Heart right ventricle (tissue), 12 donors: ENCODE data around the gene CHD3. TPM values are rescaled to one million over a fixed set of nuclear protein-coding genes. Genes with fewer than 3 reads are reported as not detected.

Experiments
- polyA plus RNA-seq, 2 donors: library from polyadenylated mRNA; stranded (reverse); fragments of 200-250 nt; gene quantifications; one replicate each; pipeline ENCODE4 v1.2.3, GENCODE V29; 2013
- total RNA-seq, 10 donors: library from RNA; stranded (reverse); fragmentation: NEBNext Ultra II Directional in 3 of 10; extraction: Animal tissue kit (Norgen Biotek cat#: 25700) in 3 of 10; gene quantifications; one replicate each; pipeline versions ENCODE4 v1.2.1 to v1.2.4, GENCODE V29; 2021 to 2023
- donor health status: ischemic (EF 13 %, LVEDD 7.1; RV severe dilation, severe dysfunction).
- donor health status: healthy with polysubstance abuse.
- donor health status: DM: no; HTN: yes; CAD: no.
- donor health status: DM: no; HTN: no; CAD: no.
- donor health status: ischemic (EF 25% LVEDD 6.9; RV normal size, moderate dysfunction).
- donor health status: ischemic (EF 25% LVEDD 5.7; RV mildly dilated, moderate dysfunction).
- donor health status: healthy.
- donor health status: nonischemic (EF 11% LVEDD 7.7; RV severe dilation, severe dysfunction).
- donor health status: DM: yes; HTN: yes; CAD: no.
- donor health status: PGD.
- donor health status: ischemic (EF 29% LVEDD 5.4; RV normal size, mild dysfunction).
- donor health status: nonischemic (EF 23%, LVEDD 6.1; RV moderate dilation, normal function).

The CHD3 gene
- total and polyA plus RNA-seq, 12 donors, result 8.2 to 29.0 (median 11.1) TPM

Other genes with a start within 250 kb of the CHD3 start
- gene ATP1B2, start 237.9 kb upstream of the CHD3 start, total RNA-seq, result 1 to 10 TPM; 1.4 to 6.5 (median 3.9) TPM
- 1 to 10 TPM in 1 of 2 donors, under 1 TPM in 1; 0.91 to 6.2 TPM for gene ATP1B2, start 237.9 kb upstream of the CHD3 start, polyA plus RNA-seq
- 10 to 100 TPM in 9 of 10 donors, 1 to 10 TPM in 1; 8.2 to 29.1 (median 13.9) TPM for gene TP53, start 201.3 kb upstream of the CHD3 start, total RNA-seq
- gene TP53, start 201.3 kb upstream of the CHD3 start, polyA plus RNA-seq, result 1 to 10 TPM; 7.9 to 8.6 TPM
- 1 to 10 TPM; 3.8 to 5.8 (median 4.7) TPM for gene WRAP53, start 200.3 kb upstream of the CHD3 start, total RNA-seq
- gene WRAP53, start 200.3 kb upstream of the CHD3 start, polyA plus RNA-seq, result 10 to 100 TPM; 10.4 to 12.1 TPM
- 1 to 10 TPM in 2 of 10 donors, under 1 TPM in 8; 0.17 to 1.3 (median 0.53) TPM for gene EFNB3, start 183.6 kb upstream of the CHD3 start, total RNA-seq
- gene EFNB3, start 183.6 kb upstream of the CHD3 start, polyA plus RNA-seq, result under 1 TPM; 0.22 to 0.64 TPM
- gene DNAH2, start 171.0 kb upstream of the CHD3 start, total RNA-seq, result under 1 TPM in 7 of 10 donors, not detected in 3; 0.02 to 0.30 (median 0.05) TPM
- under 1 TPM; under 0.01 to 0.01 TPM for gene DNAH2, start 171.0 kb upstream of the CHD3 start, polyA plus RNA-seq
- 10 to 100 TPM; 18.0 to 35.4 (median 26.9) TPM for gene KDM6B, start 54.6 kb upstream of the CHD3 start, total RNA-seq
- 10 to 100 TPM in 1 of 2 donors, 1 to 10 TPM in 1; 5.2 to 17.6 TPM for gene KDM6B, start 54.6 kb upstream of the CHD3 start, polyA plus RNA-seq
- gene TMEM88, start 33.7 kb upstream of the CHD3 start, total RNA-seq, result 10 to 100 TPM; 12.3 to 47.4 (median 19.3) TPM
- 100 to 1,000 TPM; 121 to 298 TPM for gene TMEM88, start 33.7 kb upstream of the CHD3 start, polyA plus RNA-seq
- gene NAA38, start 31.2 kb upstream of the CHD3 start, total RNA-seq, result 100 to 1,000 TPM in 1 of 10 donors, 10 to 100 TPM in 9; 59.2 to 115 (median 73.0) TPM
- gene NAA38, start 31.2 kb upstream of the CHD3 start, polyA plus RNA-seq, result 100 to 1,000 TPM; 108 to 167 TPM
- gene CYB5D1, start 30.8 kb upstream of the CHD3 start, total RNA-seq, result 10 to 100 TPM; 12.7 to 20.1 (median 16.0) TPM
- gene CYB5D1, start 30.8 kb upstream of the CHD3 start, polyA plus RNA-seq, result 10 to 100 TPM; 10.0 to 11.6 TPM
- gene RNF227, start 27.5 kb downstream of the CHD3 start, total RNA-seq, result 1 to 10 TPM in 2 of 10 donors, under 1 TPM in 8; 0.15 to 1.6 (median 0.90) TPM
- gene RNF227, start 27.5 kb downstream of the CHD3 start, polyA plus RNA-seq, result 1 to 10 TPM; 1.5 to 1.9 TPM
- under 1 TPM; 0.11 to 0.72 (median 0.31) TPM for gene KCNAB3, start 41.1 kb downstream of the CHD3 start, total RNA-seq
- gene KCNAB3, start 41.1 kb downstream of the CHD3 start, polyA plus RNA-seq, result 1 to 10 TPM in 1 of 2 donors, under 1 TPM in 1; 0.49 to 1.5 TPM
- gene TRAPPC1, start 43.2 kb downstream of the CHD3 start, total RNA-seq, result 100 to 1,000 TPM; 104 to 166 (median 121) TPM
- gene TRAPPC1, start 43.2 kb downstream of the CHD3 start, polyA plus RNA-seq, result 100 to 1,000 TPM; 136 to 138 TPM
- gene CNTROB, start 43.4 kb downstream of the CHD3 start, total RNA-seq, result 10 to 100 TPM in 7 of 10 donors, 1 to 10 TPM in 3; 7.8 to 14.4 (median 10.7) TPM
- 10 to 100 TPM; 11.1 to 19.8 TPM for gene CNTROB, start 43.4 kb downstream of the CHD3 start, polyA plus RNA-seq
- under 1 TPM in 6 of 10 donors, not detected in 4; 0.06 to 0.69 (median 0.36) TPM for gene GUCY2D, start 113.8 kb downstream of the CHD3 start, total RNA-seq
- not detected for gene GUCY2D, start 113.8 kb downstream of the CHD3 start, polyA plus RNA-seq
- gene ALOX15B, start 150.3 kb downstream of the CHD3 start, total RNA-seq, result under 1 TPM in 4 of 10 donors, not detected in 6; 0.10 to 0.76 (median 0.15) TPM
- 1 to 10 TPM in 1 of 2 donors, under 1 TPM in 1; 0.37 to 1.3 TPM for gene ALOX15B, start 150.3 kb downstream of the CHD3 start, polyA plus RNA-seq
- gene ALOX12B, start 198.9 kb downstream of the CHD3 start, total RNA-seq, result not detected
- not detected for gene ALOX12B, start 198.9 kb downstream of the CHD3 start, polyA plus RNA-seq
- gene ALOXE3, start 229.7 kb downstream of the CHD3 start, total RNA-seq, result not detected
- gene ALOXE3, start 229.7 kb downstream of the CHD3 start, polyA plus RNA-seq, result under 1 TPM in 1 of 2 donors, not detected in 1; 0.09 TPM
- gene HES7, start 235.3 kb downstream of the CHD3 start, total RNA-seq, result under 1 TPM in 5 of 10 donors, not detected in 5; 0.17 to 0.52 (median 0.38) TPM
- 1 to 10 TPM in 1 of 2 donors, under 1 TPM in 1; 0.91 to 1.5 TPM for gene HES7, start 235.3 kb downstream of the CHD3 start, polyA plus RNA-seq